Measurements from ENCODE around the gene CEP112.

The CEP112 gene

DNA sequence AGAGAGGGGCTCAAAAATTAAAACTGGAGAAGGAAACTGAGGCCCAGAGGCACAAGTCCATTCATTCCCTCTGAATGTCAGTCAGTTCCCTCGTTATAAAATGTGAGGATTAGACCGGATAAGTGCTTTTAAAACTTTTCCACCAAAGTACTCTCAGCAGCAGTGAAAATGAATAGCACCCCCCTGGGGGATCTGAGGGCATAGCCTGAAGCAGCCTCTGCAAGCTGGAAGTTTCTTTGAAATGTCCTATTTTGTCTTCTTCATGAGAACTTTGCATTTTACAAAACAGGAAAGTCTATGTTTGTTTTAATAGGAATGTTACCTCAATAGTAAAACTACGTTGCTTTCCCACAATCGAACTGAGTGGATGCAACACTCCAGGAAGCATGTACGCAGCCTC is 273.0 kb downstream of the CEP112 start:
- no peak for DNase-seq

DNA sequence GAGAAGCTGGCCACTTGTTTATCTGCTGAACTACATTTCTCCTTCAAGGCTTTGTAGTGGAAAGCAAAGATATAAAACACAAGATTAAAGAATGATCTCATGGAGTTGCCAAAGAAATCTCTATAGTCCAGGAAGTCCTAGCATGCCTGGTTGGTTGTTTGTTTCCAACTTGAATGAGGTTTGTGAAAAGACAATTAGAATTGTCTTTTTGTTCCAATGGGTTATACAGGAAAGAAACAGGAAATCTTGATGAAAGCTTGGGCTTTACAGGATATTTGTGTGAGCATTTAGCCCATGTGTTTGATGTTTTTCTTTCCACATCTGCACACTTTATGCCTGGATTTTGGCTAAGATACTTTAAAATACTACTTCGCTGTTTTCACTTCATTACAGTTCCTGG is 273.4 kb downstream of the CEP112 start:
- DNase-seq = no peak

DNA sequence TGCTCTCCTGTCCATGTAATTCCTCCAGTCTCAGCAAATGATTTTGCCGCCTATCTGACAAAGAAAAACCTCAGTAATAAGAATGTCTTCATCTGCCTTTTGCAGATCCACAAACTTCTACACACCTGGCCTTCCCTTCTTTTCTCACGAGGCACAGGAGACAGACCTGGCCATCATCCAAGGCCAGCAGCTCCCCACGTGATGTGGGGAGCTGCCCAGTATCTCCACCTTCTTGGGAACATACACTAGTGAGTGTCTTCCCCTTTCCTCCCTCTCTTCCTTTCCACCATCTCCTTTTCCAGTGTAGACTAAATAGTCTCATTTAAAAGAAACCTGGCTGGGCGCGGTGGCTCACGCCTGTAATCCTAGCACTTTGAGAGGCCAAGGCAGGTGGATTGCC is 274.4 kb downstream of the CEP112 start:
- DNase-seq = no peak

DNA sequence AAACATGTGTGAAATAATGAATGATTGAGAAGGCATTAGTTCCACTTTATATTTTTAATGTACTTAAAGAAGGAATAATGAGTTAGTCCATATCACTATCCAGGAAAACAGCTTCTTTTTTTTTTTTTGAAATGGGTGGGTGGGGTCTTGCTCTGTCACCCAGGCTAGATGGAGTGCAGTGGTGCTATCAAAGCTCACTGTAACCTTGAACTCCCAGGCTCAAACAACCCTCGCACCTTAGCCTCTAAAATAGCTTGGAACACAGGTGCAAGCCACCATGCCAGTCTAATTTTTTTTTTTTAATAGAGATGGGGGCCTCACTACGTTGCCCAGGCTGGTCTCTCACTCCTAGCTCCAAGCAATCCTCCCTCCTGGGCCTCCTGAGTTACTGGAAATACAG is 275.5 kb downstream of the CEP112 start:
- DNase-seq = no peak

DNA sequence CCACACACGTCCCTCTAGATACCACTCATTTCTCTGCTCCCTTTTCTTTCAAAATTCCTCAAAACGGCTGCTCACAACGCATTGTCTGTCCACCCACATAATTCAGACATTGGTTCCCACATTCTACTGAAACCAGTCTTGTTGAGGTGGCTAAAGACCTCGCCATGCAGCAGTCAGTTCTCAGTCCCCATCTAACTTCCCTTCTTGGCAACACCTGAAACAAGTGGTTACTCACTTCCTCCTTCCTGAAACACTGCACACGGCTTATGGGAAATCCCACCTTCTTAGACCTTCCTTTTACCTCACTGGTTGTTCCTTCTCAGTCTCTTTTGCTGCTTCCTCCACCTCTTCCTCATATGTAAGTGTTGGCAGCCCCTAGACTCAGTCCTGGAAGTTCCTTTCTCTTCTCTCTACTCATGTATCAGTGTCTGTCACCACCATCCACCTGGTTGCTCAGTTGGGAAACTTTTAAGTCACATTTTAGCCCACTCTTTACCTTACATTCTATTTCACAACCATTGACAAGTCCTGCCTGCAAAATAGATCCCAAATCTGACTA is 277.1 kb downstream of the CEP112 start:
- DNase-seq = peak; percentile 11 to 19

DNA sequence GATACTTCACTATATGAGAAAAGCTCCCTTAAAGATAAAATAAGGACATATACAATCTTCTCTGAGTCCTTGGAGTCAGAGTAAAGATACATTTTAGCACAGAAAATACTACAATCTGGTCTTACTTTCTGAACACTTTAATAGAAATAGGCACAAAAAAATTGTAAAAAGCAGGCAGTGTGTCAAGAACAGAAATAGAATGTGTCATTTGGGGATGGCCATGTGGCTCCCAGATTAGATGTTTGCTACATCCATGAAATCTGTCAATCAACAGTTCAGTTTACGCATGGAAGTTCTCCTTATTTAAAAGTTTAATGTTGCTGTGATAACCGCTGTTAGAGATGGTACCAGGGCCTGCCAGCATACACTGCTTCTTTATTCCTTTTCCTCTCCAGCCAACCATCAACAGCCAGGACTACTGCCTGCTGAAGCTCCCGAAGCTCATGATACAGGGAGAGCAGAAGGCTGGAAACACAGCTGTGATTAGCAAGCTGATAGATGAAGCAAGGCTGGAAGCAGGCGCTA is 278.5 kb downstream of the CEP112 start:
- no peak for DNase-seq

DNA sequence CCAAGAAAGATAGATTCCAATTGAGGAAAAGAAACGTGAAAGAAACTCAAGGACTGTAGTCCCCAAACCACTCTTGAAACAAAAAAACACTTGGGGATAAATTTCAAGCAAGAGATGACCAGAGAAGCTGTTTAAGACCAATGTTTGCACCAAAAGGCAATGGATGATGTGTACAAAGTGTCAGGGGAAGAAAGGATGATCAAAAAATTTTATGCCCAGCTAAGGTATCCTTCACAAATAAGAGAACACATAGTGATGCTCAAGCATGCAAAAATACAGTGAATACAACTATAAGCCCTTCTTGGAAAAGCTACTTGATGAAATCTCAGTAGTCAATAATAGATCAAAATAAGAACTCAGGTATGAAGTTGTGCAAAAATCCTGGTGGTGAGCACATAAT is 281.1 kb downstream of the CEP112 start:
- no peak for DNase-seq

DNA sequence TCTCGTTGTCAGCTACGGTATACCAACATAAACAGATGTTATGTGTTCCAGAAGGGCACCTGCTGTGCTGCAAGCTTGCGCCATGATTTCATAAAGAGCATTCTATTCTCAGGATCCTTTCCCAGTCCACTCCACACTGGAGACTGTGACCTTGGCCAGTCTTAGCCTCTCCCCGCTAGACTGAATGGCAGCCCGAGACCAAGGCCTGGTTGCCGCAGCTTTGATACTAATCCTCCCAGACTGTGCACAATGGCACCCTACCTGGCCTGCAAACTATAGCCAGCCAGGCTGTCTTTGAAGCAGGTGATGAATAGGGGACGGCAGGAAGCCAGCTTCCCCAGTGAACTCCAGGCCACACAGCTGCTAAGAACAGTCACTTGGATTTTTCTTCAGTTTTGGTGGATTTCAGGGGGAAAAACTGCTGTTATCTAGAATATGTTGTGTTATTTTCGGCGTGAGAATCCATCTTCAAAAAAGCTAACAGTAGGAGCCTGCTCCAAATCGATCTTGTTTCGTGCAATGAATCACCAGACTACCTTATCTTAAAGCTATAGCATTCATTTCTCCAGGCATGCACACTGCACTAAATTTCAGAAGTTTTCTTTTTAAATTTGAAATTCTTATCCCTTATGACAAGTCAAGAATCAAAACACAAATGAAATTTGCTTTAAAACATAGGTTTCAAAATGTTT is 289.0 kb downstream of the CEP112 start:
- no peak for DNase-seq

DNA sequence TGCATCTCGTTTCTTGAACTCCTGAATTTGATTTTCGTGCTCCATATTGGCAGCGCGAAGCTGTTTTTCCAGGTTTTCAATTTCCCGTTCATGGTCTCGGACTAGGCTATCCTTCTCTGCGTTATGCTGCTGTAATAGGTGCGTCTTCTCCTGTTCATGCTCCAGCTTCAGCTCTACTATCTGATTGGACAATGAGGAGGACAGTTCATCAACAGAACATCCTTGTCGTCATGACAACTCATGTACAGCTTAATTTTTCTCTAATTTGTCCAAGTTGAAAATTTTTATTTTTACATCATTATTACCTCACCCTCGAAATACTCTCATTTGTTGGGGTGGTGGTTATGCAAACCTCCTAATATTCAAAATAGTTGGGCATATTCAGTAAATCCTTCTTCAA is 289.8 kb downstream of the CEP112 start:
- DNase-seq = no peak

DNA sequence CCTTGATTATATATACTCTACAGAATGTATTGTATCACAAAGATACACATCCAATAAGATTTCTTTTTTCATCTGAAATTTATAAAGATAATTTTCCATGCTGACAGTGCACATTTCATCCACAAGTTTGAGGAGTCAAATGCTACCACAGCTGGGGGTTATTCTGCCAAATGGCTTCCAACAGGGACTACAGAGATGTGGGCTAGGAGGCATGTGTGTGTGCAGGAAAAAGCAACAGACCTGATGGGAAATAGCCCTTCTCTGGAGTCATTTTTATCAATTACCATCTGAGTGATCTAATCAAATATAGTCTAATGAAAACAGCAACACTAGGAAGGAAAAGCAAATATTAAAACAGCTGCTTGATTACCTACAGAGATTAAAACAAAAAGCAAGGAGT is 290.5 kb downstream of the CEP112 start:
- DNase-seq = no peak

DNA sequence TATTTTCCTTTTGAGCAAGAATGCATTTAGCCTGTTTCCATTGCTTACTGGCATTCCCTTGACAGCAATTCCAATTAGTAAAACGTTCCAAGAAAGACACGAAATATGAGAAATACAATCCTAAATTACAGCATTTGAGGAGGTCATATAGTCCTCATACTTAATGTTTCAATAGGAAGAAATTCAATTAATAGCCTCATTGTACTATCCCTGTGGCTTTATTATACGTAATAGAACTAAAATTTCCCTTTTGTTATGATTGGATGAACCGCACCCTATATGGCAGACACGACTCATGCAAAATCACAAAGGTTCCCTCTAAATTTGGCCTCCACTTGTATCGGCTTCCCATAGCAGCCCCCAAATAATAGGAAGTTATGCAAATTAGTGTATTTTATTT is 291.7 kb downstream of the CEP112 start:
- DNase-seq = no peak

DNA sequence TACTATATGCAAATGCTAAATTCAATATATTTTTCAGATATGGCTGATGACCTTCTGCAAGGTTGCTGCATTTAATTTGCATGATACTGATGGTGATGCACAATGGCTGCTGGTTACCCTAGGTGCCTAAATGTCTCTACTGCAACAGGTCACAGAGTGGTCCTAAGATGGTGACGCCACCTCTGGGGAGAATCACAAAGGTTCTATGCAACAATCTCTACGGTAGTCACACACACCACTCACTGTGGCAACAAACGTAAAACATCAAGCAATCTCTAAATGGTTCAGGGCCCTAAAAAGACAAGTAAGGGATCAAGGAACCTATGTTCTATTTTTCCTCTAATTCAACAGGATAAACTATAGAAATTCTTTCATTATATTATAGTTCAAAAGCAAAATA is 293.3 kb downstream of the CEP112 start:
- DNase-seq = no peak

DNA sequence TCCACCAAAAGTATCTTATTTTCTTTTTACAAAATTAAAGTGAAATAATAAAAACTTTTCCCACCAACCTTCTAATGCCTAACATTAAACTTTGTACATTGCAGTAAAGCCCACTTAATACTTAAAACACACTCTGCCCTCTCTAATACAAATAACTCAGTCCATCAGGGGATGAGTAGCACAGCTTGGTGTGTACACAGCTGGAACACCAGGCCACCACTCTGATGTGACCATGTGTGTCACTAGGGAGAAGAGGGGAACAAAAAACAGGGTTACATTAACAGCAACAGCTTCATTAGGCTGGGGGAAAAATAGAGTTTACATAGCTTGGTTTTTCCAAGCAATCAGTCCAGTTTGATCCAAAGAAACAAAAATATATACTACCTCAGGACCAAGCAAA is 295.0 kb downstream of the CEP112 start:
- DNase-seq = no peak

DNA sequence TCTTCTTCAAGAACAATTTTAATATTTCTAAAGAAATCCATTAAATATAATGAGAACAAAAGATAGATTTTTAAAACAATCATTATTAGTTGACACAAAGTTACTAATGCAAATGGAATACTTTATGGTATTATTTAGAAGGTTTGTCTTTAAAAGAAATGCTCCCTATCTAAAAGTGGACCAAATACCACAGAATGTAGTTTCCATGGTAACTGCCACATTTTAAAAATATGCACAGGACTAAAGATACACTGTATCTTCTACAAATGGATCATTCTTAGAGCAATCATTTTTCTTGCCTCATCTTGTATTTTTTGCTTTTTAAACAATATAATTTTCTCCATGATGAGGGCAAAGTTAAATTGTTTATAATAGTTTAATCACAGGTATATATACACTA is 296.0 kb downstream of the CEP112 start:
- no peak for DNase-seq

DNA sequence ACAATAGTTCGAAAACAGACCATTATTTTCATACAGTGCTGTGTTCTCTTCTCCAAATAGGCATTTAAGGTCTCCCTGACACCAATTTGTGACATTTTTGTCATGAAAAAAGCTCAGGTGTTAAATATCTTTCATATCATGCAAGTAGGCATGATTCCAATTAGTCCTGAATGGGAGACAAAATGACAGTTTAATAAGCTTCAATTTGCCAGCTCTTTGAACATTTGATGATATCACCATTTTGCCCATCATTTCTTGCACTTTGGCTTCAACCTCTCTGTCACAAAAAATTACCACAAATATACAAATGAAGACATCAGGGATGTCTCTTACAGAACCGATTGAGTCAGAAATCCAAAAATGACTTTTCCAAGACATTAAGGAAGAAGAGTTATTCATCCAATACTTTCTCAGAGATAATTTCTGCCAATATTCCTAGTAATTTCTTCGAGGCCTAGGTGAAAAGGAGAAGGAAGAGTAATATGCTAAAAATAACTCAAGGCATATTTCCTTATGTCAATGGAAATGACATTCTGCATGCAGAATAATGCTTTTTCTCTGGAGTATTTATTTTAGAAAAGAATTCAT is 298.1 kb downstream of the CEP112 start:
- DNase-seq = no peak

DNA sequence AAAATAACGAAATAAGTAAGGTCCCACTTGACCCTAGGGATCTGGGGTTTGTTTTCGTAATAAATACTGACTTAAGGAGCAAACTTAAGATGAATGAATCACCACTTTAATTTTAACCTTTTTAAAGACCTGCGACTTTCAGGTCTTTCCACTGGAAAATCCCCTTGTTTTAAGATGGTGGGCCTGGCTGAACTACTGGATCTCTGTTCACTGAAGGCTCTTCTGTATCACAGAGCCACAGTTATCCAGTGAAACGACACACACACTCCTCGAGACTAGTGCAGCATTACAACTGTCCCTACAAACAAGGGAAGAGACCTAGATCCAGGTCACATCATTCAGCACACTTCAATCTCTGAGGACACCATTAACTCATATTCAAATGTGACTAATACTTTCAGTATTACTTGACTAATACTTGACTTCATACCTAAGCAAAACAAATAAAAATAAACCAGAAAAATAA is 299.0 kb downstream of the CEP112 start:
- no peak for DNase-seq

DNA sequence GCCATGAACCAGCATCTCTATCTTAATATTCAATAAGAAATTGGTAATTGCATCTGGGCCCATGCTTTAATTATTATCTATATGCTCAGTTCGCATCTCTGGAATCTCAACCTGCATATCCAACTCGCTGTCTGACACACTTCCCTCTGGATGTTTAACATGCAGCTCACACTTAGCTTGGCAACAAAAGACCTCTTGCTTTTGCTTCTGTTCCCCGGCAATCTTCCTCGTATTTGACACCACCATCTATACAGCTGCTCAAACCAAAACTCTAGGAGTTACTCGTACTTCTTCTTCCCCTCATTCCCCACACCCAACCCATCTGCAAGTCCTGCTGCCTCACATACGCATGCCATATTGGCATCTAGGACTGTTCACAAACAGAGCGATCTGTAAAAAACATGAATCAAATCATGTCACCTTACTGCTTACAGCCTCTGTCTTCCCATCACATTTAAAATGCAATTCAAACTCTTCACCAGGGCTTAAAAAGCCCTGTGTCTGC is 300.6 kb downstream of the CEP112 start:
- DNase-seq = no peak

DNA sequence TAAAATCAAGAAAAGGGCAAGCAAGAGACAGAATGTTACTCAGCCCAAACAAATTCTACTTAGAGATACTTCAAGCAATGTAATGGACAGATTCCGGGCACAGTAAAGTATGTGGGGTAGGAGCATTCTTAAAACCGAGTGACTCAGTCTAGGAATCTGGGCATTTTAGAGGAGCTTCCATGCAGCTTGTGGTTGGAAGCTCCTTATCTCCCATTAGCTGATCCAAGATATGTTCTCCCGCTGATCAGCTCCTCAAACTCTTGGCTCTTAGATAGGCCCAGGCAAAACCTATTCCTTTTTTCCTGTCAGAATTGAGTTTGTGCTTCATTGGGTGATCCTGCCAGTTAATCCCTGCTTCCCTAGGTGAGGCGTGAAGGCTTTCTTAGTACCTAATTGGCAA is 303.3 kb downstream of the CEP112 start:
- no peak for DNase-seq

DNA sequence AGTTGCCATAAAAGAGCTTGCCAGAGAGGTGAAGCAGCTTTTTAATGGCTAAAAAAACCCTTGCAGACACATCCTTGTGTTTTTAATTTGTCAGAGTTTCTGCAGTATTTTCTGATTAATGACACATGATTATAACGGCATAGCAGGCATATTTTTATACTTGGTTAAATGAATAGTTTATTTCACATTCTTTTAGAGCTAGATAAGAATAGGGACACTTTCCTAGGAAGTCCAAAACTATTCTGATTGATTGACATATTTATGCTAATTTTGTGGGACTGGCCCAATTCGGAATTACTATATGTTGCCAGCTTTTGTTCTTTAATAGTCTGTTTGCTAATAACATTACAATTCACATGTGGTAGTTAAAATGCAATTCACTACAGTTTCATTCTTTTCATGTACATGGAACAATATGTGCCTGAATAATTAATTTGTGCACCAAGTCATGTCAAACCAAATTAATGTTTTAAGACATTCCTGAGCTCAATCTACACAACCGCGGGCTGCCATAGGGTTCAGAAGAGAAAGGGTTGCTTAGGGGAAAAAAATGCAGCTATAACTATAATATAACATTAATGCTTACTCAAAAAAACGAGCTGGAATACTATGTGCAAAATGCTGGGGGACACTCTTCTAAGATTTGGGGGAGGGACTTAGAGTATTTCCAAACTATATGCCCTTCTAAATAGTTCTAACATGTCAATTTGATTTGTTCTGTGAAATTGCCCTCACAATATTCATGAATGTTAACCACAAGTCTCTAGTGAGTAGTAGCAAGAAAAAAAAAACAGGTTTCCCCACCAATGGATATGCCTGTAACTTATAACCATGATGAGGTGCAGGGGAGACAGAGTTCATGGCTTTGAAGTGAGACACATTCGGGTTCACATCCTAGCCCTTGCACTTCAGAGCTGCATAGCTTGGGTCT is 305.4 kb downstream of the CEP112 start:
- DNase-seq = no peak

DNA sequence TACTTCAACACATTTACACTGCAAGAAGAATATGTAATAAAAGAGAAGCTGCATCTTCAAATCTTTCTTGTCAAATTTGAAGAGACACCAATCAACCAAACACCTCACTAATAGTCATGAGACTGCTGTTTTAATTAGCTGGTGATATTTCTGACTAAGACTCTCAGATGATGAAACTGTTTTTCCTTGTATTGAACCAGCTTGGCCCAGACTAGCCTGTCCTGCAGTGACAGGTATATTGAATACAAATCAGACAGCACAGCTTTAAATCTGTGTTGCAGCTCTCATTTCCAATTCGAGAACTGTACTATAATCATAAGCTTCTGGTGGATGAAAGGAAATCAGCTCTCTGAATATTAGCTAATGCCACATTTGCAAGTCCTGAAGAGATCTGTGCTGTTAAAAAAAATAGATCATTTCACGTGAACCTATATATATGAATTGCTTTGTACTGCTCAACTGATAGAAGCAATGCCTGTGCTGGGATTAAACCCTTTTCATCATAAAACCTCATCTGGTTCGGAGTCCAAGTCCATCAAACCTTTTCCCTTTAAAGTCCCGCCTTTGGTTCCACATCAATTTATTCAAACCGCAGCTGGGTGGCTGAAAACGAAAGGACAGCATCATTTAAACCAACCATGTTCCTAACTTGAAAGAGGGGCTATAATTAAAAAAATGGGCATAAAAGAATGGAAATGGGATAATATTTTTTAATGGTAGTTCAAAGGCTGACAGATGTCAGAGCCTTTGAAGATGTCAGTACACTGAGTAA is 306.2 kb downstream of the CEP112 start:
- DNase-seq = no peak

DNA sequence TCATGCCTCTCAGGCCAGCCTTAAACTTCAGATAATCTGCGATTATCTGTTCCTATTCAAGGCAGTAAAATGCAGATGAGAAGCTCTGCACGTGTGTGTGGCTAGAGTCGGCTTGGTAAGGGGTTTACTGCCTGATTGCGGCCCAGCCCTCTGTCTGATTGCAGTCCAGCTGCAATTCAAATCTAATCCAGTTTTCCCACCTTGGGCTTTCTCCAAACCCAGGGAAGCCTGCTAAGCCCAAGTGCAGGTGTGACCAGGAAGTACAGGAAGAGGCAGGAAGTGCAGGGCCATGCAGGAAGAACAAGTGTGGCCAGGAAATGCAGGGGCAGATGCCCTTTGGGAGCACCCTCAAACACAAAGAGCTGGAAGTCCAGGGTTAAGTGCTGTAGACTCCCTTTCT is 314.9 kb downstream of the CEP112 start:
- DNase-seq = no peak

DNA sequence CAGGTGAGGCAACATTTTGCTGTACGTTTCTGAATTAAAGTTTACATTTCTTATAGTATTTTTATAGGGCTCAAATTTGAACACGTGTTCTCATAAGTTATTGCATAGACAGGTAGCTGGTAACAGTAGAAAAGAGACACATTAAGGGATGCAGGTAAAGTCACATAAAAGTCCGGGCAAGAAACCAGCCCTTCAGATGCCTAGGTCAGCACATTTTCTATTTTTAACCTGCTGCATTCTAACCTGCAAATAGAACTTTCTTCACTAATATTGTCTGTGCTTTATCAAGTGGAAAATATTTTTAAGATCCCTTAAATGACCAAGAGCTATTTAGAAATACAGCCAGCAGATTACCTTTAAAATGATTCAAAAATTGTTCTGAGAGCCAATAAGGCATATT is 323.1 kb downstream of the CEP112 start:
- DNase-seq = no peak
